PC-3 (cell line): Measurements from ENCODE around the gene FGFBP3. TPM values are rescaled to one million over a fixed set of nuclear protein-coding genes. Genes with fewer than 3 reads are reported as not detected.

Source experiments
- ATAC-seq: fragments of 200-7000 bp; cut with Tn5 transposase; 2 replicates; pipeline ENCODE4 v1.9.1; 2020; ENCODE audit warnings: mild to moderate bottlenecking, moderate library complexity
- BruUV-seq: library from RNA; stranded (reverse); fragments of 400-500 nt; replicated peaks from 2 replicates; lab custom pipeline; 2021; lab: Mats Ljungman, UMichigan
- CTCF ChIA-PET: fragments of 300-600 bp; sonication (Branson Sonifier 250); formaldehyde crosslinking; loops from one replicate; lab custom pipeline; 2022; ENCODE audit warnings: antibody characterized with exemption; lab: Charles Lee
- POLR2A ChIA-PET: fragments of 300-600 bp; sonication (Branson Sonifier 250); formaldehyde crosslinking; loops from one replicate; lab custom pipeline; 2022; ENCODE audit warnings: antibody characterized with exemption; ENCODE audit not compliant: unreplicated experiment; lab: Charles Lee
- DNase-seq: peaks from one replicate; pipeline ENCODE4 v3.0.0-alpha.2; 2015
- H2AFZ ChIP-seq: fragments of 300-600 bp; sonication (generic); 2 replicates; pipeline ENCODE4 v1.6.0; 2016; ENCODE audit warnings: antibody characterized with exemption, low read length
- H3F3A ChIP-seq: fragments of 300-600 bp; sonication (generic); one replicate; pipeline ENCODE4 v1.6.0; 2017; ENCODE audit warnings: antibody characterized with exemption, low read length, control low read depth, mild to moderate bottlenecking; ENCODE audit not compliant: unreplicated experiment
- H3K27ac ChIP-seq: fragments of 300-600 bp; sonication (generic); 2 replicates; pipeline ENCODE4 v1.5.1; 2016; ENCODE audit warnings: mild to moderate bottlenecking, low read length
- H3K27me3 ChIP-seq: fragments of 300-600 bp; sonication (generic); 2 replicates; pipeline ENCODE4 v1.6.1; 2016; ENCODE audit warnings: low read length, mixed read lengths
- H3K36me3 ChIP-seq: fragments of 300-600 bp; sonication (generic); 2 replicates; pipeline ENCODE4 v1.6.1; 2016; ENCODE audit warnings: low read depth, mixed run types, low read length, mixed read lengths
- H3K4me1 ChIP-seq: fragments of 300-600 bp; sonication (generic); 2 replicates; pipeline ENCODE4 v1.5.1; 2016; ENCODE audit warnings: low read length; ENCODE audit not compliant: insufficient read depth
- H3K4me2 ChIP-seq: fragments of 300-600 bp; sonication (generic); 2 replicates; pipeline ENCODE4 v1.6.0; 2016; ENCODE audit warnings: low read length
- H3K4me3 ChIP-seq: fragments of 300-600 bp; sonication (generic); 2 replicates; pipeline ENCODE4 v1.5.1; 2016; ENCODE audit warnings: mild to moderate bottlenecking, low read length, mixed read lengths
- H3K79me2 ChIP-seq: fragments of 300-600 bp; sonication (generic); 2 replicates; pipeline ENCODE4 v1.6.1; 2017; ENCODE audit warnings: low read length, mixed read lengths
- H3K9ac ChIP-seq: fragments of 300-600 bp; sonication (generic); 2 replicates; pipeline ENCODE4 v1.6.0; 2016; ENCODE audit warnings: mild to moderate bottlenecking, low read length
- H3K9me2 ChIP-seq: fragments of 300-600 bp; sonication (generic); replicated peaks from 2 replicates; pipeline ENCODE4 v1.6.1; 2016; ENCODE audit warnings: mixed run types, low read length, mixed read lengths
- H3K9me3 ChIP-seq: fragments of 300-600 bp; sonication (generic); 2 replicates; pipeline ENCODE4 v1.6.1; 2016; ENCODE audit warnings: low read length, mixed read lengths
- H4K20me1 ChIP-seq: fragments of 300-600 bp; sonication (generic); 2 replicates; pipeline ENCODE4 v1.6.1; 2016; ENCODE audit warnings: low read length, mixed read lengths
- EZH2 ChIP-seq: fragments of 300-600 bp; sonication (generic); IDR thresholded peaks from one replicate; pipeline ENCODE4 v1.6.1; 2017; ENCODE audit warnings: antibody characterized with exemption, mild to moderate bottlenecking, low read length; ENCODE audit not compliant: unreplicated experiment
- EZH2phosphoT487 ChIP-seq: fragments of 300-600 bp; sonication (generic); IDR thresholded peaks from 2 replicates; pipeline ENCODE4 v1.6.1; 2018; ENCODE audit warnings: mild to moderate bottlenecking, antibody characterized with exemption, low read length, borderline replicate concordance
- intact Hi-C: fragments of 100-400 bp; cut with micrococcal nuclease; formaldehyde crosslinking; loops from 2 replicates; pipeline ENCODE4 v1.9.0; 2023
- total RNA-seq: library from RNA; depleted of rRNA; stranded (reverse); fragments of >200 nt; gene quantifications from 2 replicates; pipeline ENCODE4 v1.2.3, GENCODE V29; 2014
- TF ChIP-seq, protein P1 (sequence below): fragments of 300-600 bp; sonication (generic); conservative IDR thresholded peaks from 2 replicates; pipeline ENCODE4 v1.5.1; 2017; ENCODE audit warnings: antibody characterized with exemption, low read depth, mild to moderate bottlenecking, low read length

Gene FGFBP3
- total RNA-seq, 1 experiment from 2014 or later: 1.2 TPM

DNA sequence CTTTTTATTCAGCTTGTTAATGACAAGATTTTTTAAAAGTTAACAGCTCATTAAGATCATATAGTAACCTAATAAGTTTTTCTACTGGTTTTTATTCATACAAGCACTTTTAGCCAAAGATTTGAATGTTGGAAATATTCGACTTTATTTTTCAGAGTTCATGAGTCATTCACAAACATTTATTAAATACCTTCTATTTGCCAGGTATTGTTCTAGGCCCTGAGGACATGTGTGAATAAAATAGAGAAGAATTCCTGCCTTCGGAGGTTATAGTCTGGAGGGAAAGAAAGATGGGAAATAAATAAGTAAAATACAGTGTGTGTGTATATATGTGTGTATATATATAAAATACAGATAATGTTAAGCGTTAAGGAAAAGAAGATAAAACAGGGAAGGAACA lies 45.8 kb upstream of the FGFBP3 start:
- H3K9me3 ChIP-seq: no peaks in the 10 kb centered on the region
- intact Hi-C loops: no loop called here
- H4K20me1 ChIP-seq: 0 out of 2 replicates have a peak, but pooled peaks cover 3% of the 10 kb centered on the region
- ChIA-PET POLR2A (interaction anchor here (0.7 kb wide), 1 partner anchor 14 kb away, joined by 7 read pairs; no protein-coding TSS in a partner anchor), CTCF (no interaction called here)
- H3K79me2 ChIP-seq: no peaks in the 10 kb centered on the region
- no peak overlapping the region for H3K9ac ChIP-seq
- no peaks in the 10 kb centered on the region for H3F3A ChIP-seq
- H3K4me3 ChIP-seq: no peak overlapping the region
- TF ChIP-seq, protein P1, sequence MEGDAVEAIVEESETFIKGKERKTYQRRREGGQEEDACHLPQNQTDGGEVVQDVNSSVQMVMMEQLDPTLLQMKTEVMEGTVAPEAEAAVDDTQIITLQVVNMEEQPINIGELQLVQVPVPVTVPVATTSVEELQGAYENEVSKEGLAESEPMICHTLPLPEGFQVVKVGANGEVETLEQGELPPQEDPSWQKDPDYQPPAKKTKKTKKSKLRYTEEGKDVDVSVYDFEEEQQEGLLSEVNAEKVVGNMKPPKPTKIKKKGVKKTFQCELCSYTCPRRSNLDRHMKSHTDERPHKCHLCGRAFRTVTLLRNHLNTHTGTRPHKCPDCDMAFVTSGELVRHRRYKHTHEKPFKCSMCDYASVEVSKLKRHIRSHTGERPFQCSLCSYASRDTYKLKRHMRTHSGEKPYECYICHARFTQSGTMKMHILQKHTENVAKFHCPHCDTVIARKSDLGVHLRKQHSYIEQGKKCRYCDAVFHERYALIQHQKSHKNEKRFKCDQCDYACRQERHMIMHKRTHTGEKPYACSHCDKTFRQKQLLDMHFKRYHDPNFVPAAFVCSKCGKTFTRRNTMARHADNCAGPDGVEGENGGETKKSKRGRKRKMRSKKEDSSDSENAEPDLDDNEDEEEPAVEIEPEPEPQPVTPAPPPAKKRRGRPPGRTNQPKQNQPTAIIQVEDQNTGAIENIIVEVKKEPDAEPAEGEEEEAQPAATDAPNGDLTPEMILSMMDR: no peak
- TF ChIP-seq EZH2phosphoT487 (no peak), EZH2 (no peak)
- no peaks in the 10 kb centered on the region for H3K27me3 ChIP-seq
- BruUV-seq: no TSS peak
- DNase-seq: peak; percentile 68
- H2AFZ ChIP-seq: no peak overlapping the region
- H3K4me1 ChIP-seq: peaks cover 17% of the 10 kb centered on the region
- peak overlapping the region; percentile 39 for H3K4me2 ChIP-seq
- H3K27ac ChIP-seq: no peak overlapping the region
- peak; percentile 78 for ATAC-seq
- H3K36me3 ChIP-seq: peaks cover 52% of the 10 kb centered on the region
- no peaks in the 10 kb centered on the region for H3K9me2 ChIP-seq

DNA sequence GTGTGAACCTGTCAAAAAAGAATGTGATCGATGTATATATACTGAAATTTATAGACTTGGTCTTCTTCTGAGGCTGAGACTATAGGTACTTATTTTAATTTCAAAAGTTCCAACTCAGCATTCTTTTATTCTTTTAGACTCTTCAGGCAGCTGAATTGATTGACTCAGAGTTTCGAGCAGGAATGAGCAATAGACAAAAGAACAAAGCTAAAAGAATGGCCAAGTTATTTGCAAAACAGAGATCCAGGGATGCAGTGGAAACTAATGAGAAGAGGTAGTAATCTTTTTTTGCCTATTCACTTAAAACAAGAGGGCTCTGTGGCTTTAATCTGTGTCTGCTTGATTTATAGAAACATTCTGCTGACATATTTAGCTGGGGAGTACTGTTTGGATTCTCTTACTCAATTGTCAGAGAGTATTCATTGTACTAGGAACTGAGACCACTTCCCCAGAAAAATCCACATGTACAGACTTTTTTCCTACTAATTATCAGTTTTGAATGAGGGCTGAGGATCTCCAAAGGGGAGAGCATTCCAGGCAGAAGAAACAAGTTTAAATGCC lies 44.4 kb upstream of the FGFBP3 start:
- DNase-seq (no peak), ATAC-seq (no peak)
- 0 out of 2 replicates have a peak, but pooled peaks cover 3% of the 10 kb centered on the region for H4K20me1 ChIP-seq
- H2AFZ ChIP-seq: no peak overlapping the region
- peaks cover 17% of the 10 kb centered on the region for H3K4me1 ChIP-seq
- H3K27me3 ChIP-seq: no peaks in the 10 kb centered on the region
- ChIA-PET CTCF (interaction anchor here (0.5 kb wide), 1 partner anchor 38 kb away, joined by 4 read pairs; no protein-coding TSS in a partner anchor), POLR2A (no interaction called here)
- no TSS peak for BruUV-seq
- no peaks in the 10 kb centered on the region for H3K9me3 ChIP-seq
- no peak for TF ChIP-seq EZH2
- no peak for TF ChIP-seq EZH2phosphoT487
- TF ChIP-seq, protein P1: no peak
- no peaks in the 10 kb centered on the region for H3K9me2 ChIP-seq
- H3K36me3 ChIP-seq: peaks cover 40% of the 10 kb centered on the region
- no peaks in the 10 kb centered on the region for H3K79me2 ChIP-seq
- H3K9ac ChIP-seq: no peak overlapping the region
- H3K27ac ChIP-seq: no peak overlapping the region
- intact Hi-C loops: no loop called here
- H3K4me2 ChIP-seq: no peak overlapping the region
- H3K4me3 ChIP-seq: no peak overlapping the region
- H3F3A ChIP-seq: no peaks in the 10 kb centered on the region

DNA sequence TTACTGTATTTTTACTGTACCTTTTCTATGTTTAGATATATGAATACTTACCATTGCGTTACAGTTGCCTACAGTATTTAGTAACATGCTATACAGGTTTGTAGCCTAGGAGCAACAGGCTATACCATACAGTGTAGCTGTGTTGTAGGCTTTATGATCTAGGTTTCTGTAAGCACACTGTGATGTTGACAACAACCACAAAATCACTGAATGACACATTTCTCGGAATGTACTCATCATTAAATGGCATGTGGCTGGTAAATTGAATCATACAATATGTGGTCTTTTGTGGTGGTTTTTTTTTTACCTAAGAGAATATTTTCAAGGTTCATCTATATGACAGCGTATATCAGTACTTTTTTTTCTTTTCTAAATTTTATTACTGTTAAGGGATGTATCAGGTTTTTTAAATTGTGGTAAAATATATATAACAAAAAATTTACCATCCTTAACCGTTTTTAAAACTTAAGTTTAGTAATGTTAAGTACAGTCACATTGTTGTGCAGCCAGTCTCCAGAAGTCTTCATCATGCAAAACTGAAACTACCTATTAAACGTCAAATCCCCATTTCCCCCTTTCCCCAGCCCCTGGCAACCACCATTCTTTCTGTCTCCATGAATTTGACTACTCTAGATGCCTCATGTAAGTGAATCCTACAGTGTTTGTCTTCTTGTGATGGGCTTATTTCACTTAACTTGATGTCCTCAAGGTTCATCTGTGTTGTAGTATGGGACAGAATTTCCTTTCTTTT lies 35.8 kb upstream of the FGFBP3 start:
- Histone ChIP-seq H3K27me3 (no peaks in the 10 kb centered on the region), H3K4me1 (peaks cover 7% of the 10 kb centered on the region; the same call in 1 of the 2 replicates), H3K4me2 (no peak overlapping the region), H3K79me2 (peaks cover 22% of the 10 kb centered on the region), H3F3A (no peaks in the 10 kb centered on the region), H3K27ac (no peak overlapping the region), H3K9ac (no peak overlapping the region), H3K9me2 (no peaks in the 10 kb centered on the region), H4K20me1 (no peaks in the 10 kb centered on the region), H2AFZ (no peak overlapping the region), H3K4me3 (no peak overlapping the region), H3K9me3 (no peaks in the 10 kb centered on the region), H3K36me3 (peaks cover 11% of the 10 kb centered on the region)
- no peak for TF ChIP-seq EZH2phosphoT487
- DNase-seq (peak; percentile 73), ATAC-seq (peak; percentile 70)
- BruUV-seq: no TSS peak
- intact Hi-C loops: no loop called here
- ChIA-PET CTCF (no interaction called here), POLR2A (no interaction called here)
